Sigmoid colon (tissue), 4 donors: ENCODE data around the gene A2M.

Experiments used
- CTCF ChIP-seq, 4 experiments: fragments of 450-650 bp in 3 of 4; fragments of 200-600 bp in 1 of 4; IDR thresholded peaks; one replicate each; pipeline ENCODE4 v1.5.1; 2016 to 2019; ENCODE audit warnings: antibody characterized with exemption in 4 of 4, mild to moderate bottlenecking in 3 of 4, moderate library complexity in 2 of 4
- EP300 ChIP-seq, 4 donors: sonication (generic); formaldehyde crosslinking; IDR thresholded peaks; one replicate each; pipeline ENCODE4 v1.6.1; 2017; ENCODE audit warnings: antibody characterized with exemption in 4 of 4
- POLR2A ChIP-seq, 2 donors: fragments of 450-650 bp; IDR thresholded peaks; one replicate each; pipeline ENCODE4 v1.6.1; 2016; ENCODE audit warnings: antibody characterized with exemption in 2 of 2, mild to moderate bottlenecking in 2 of 2, moderate library complexity in 2 of 2
- POLR2AphosphoS5 ChIP-seq, 4 donors: sonication (generic); formaldehyde crosslinking; IDR thresholded peaks; one replicate each; pipeline ENCODE4 v1.6.1; 2017; ENCODE audit warnings: antibody characterized with exemption in 4 of 4

DNA sequence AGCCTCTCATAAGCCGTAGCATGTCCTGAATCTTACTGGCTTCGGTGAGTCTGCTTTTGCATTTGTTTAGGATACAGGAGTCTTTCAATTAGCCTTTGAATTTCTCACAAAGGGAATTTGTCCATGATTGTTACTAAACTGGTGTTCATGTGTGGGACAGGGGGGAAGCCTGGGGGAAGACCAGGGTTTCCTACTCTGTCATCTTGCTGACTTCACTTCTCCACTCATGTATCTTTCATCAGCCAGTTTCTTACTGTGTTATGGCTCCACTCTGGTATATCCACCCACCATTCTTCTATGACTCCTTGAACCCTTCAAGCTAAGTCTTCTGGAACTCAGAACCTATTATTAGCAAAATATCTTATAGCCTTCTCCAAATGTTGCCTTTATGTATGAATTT is 31.7 kb upstream of the A2M start:
- TF ChIP-seq EP300 (IDR thresholded peaks at IDR 0.05) (no peak), CTCF (IDR thresholded peaks at IDR 0.05) (no peak), POLR2A (IDR thresholded peaks at IDR 0.05) (no peak), POLR2AphosphoS5 (IDR thresholded peaks at IDR 0.05) (no peak)
